Right ventricle myocardium inferior (tissue), 1 donor: ENCODE results near the gene PKDCC. TPM values are rescaled to one million over a fixed set of nuclear protein-coding genes. Genes with fewer than 3 reads are reported as not detected.

ENCODE experiments used
- ATAC-seq: fragments of 200-7000 bp; cut with Tn5 transposase; one replicate; pipeline ENCODE4 v1.9.1; 2020; ENCODE audit warnings: mild to moderate bottlenecking, moderate library complexity
- DNase-seq: peaks from one replicate; pipeline ENCODE4 v3.0.0; 2021; ENCODE audit errors: missing footprints
- intact Hi-C: fragments of 100-400 bp; cut with DNase I; formaldehyde crosslinking; loops from one replicate; pipeline ENCODE4 v1.11.0; 2022
- total RNA-seq: library from RNA; stranded (reverse); fragmentation: NEBNext Ultra II Directional; extraction: Animal tissue kit (Norgen Biotek cat#: 25700); gene quantifications from one replicate; pipeline ENCODE4 v1.2.1, GENCODE V29; 2021
- donor health status: DM: no; HTN: yes; CAD: no; lungs with severe emphysema.

PKDCC gene
- total RNA-seq, 1 donor from 2014 or later = 114 TPM

DNA sequence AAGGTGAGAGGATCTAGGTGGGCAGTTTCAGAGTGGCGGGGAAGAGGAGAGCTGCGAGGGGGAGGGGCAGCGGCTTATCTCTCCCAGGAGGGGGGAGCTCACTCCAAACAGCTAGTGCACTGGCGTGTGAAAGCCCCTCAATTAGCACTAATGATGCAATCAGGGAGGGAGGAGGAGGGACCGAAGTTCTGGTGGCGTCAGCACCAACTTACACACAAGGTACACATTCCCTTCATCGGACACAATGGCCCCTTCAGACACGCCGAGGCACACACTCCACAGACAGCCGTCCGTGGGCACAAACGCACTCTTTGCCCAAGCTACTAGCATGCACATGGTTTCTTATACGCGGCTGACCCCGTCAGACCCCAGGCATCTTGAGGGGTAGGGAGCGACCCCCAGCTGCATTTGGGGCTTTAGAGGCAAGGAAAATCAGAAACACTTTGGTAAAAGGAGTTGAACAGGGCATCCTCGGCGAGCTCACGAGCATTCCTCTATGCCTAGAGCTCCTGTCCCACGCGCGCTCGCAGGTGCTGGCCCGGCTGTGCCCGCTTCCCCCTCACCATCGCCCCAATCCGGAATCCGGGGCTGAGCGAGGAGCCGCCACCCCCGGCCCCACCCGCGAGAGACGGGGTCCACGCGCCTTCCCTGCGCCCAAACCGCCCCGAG, 868 bp upstream of the PKDCC start:
- DNase-seq (no peak), ATAC-seq (peak; percentile 4)
- intact Hi-C loops = loop anchor here (5.0 kb wide), 2 partner anchors 35 to 100 kb away; no protein-coding TSS in a partner anchor

- intact Hi-C loops = loop anchor here (5.0 kb wide), 2 partner anchors 34 to 101 kb away; no protein-coding TSS in a partner anchor
- peak; percentile 40 for ATAC-seq
- no peak for DNase-seq
Measured at GRCh38 chr2:42048299-42049220, 739 bp downstream of the PKDCC start.

DNA sequence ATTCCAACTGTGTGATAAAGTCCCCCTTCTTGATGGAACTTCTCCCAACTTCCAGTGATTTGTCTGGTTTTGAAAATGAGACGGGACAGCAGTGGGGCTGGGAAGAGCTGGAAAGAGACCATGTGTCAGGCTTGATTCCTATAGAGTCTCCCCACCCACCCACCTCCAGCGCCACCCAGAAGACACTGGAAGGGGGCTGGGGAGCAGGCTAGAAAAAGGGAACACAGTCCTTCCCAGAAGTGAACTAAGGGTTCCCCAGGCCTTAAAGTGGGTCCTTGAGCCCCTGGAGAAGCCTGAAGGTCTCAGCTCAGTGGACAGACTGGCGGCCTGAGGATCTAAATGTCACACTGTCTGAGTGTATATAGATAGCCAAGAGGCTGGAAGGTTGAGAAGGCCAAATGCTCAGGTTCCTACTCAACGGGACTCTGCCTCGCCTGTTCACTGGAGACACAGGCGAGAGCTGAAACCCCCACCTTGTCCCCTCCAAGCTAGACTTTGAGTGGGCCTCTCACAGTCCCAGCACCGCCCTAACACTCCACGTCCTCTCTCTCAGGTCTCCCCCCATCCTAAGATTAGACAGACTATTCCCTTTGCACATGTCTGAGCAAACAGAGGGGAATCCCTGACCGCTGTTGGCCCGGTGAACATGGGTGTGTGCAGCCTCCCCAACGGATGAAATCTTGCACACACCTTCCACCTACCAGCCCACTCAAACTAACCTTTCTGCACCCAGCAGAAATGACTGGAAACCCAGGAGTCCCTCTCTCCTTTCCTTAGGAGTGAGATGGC, 1.6 kb downstream of the PKDCC start:
- intact Hi-C loops = loop anchor here (5.0 kb wide), 2 partner anchors 33 to 102 kb away; no protein-coding TSS in a partner anchor
- ATAC-seq = no peak
- DNase-seq = no peak

GRCh38 chr2:42050010-42050702, 2.3 kb downstream of the PKDCC start:
- intact Hi-C loops = no loop called here
- ATAC-seq = no peak
- no peak for DNase-seq

GRCh38 chr2:42050703-42051542, 3.1 kb downstream of the PKDCC start:
- no peak for DNase-seq
- intact Hi-C loops = no loop called here
- no peak for ATAC-seq

DNA sequence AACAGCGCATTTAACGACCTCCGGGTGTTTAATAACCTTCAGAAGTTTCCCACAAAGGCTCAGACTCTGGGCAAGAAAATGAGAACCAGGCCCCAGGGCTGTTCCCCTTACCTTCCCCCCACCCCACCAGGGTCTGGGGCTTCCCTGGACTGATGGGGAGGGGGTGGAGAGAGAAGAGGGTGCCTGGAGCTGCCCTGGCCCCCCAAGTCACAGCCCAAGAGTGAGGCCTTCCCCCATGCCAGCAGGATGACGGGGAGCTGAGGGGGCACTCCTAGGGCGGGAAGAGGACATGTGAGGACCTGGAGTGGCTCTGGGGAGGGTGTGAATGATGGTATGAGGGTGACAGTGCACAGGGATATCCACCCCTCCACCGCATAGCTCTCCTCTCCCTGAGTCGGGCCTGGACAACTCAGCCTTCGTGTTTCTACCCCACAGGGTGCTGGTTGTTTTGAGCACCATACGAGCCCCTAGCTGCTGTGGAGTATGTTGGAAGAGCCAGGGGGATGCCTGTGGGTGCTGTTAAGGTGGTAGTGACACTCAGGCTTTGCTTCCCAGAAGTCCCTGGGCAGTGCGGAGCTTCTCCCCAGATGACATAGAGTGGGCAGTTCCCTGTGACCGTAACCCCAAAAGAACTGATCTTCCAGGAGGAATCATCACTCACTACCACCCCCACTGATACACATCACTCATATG, 3.9 kb downstream of the PKDCC start:
- ATAC-seq (no peak), DNase-seq (no peak)
- intact Hi-C loops = no loop called here

GRCh38 chr2:42052702-42053481, 5.1 kb downstream of the PKDCC start:
- DNase-seq = peak; percentile 63
- ATAC-seq = peak; percentile 8
- intact Hi-C loops = no loop called here

- no peak for DNase-seq
- ATAC-seq = no peak
- intact Hi-C loops = no loop called here
Measured at GRCh38 chr2:42053482-42053790, 5.6 kb downstream of the PKDCC start.

- intact Hi-C loops = loop anchor here (2.0 kb wide), 1 partner anchor 127 kb away; no protein-coding TSS in a partner anchor
- peak; percentile 70 for ATAC-seq
Measured at GRCh38 chr2:42053791-42054701, 6.2 kb downstream of the PKDCC start.

DNA sequence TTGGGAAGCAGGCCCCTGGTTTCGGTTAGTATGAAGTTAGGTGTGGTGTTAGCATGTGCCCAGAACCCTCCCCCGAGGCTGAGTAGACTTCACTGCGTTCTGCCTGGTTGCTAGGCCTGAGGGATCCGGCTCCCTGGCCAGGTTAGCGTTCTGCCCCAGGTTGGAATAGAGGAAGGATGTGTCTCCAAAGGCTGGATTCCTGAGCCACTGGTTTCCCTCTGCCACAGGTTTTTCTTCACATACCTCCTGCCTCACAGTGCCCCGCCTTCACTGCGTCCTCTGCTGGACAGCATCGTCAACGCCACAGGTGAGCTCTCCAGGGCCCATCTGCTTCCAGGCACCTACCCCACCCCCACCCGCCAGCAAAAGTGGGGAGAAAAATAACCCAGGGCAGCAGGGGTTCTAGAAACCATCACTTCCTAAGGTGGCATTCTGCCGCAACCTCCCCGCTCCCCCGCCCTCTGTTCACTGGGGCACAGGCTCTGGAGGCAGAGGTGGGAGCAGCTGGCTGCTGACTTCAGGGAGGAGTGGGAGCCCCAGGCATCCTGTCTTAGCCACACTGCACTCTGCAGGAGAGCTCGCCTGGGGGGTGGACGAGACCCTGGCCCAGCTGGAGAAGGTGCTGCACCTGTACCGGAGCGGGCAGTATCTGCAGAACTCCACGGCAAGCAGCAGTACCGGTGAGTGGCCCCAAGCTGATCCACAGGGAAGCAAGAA, 7.1 kb downstream of the PKDCC start:
- DNase-seq (no peak), ATAC-seq (no peak)
- intact Hi-C loops = loop anchor here (2.0 kb wide), 1 partner anchor 128 kb away; no protein-coding TSS in a partner anchor

More at GRCh38 chr2:42053791-42054701, 6.2 kb downstream of the PKDCC start:
- DNase-seq = no peak

DNA sequence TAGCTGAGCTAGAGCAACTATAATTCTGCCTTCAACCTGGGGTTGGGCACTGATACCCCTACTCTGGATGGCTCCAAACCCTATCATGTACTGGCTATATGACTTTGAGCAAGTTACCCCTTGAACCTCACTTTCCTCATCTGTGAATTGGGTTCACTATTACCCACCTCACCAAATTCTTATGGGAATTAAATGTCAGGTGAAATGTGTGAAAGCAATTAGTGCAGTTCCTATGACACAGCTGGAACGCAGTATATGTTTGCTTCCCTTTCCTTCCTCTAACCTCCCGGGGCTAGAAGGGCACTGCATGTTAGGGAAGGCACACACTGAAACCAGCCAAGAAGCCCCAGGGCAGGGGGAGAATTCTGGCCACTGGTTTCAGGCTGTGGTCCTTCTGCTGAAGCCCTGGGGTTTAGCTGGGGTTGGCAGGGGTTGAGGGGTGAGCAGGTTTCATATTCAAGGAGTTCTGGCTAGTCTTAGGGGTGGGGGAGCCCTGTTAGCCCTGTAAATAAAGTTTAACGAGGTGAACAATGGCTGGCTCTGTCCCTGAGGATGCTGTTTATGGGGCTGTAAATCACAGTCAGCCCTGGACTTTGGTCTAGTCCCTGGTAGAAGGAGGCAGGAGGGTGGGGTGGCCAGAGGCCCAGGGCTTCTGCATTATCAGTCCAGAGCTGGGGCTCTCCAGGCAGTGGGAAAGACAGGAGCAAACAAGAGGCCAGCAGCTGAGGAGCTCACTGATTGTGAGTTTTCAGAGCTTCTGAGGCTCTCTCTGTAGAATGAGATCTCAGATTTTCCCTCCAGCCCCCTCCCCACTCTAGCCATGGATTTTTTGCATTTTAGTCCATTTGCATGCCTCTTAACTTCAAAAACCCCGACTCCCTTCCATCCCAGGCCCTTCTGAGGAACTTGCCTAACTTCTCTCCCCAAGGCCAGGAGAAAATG, 8.0 kb downstream of the PKDCC start:
- intact Hi-C loops = loop anchor here (2.0 kb wide), 1 partner anchor 129 kb away; no protein-coding TSS in a partner anchor
- DNase-seq (no peak), ATAC-seq (no peak)

- DNase-seq (no peak), ATAC-seq (no peak)
- intact Hi-C loops = no loop called here
Measured at GRCh38 chr2:42057159-42057901, 9.5 kb downstream of the PKDCC start.

DNA sequence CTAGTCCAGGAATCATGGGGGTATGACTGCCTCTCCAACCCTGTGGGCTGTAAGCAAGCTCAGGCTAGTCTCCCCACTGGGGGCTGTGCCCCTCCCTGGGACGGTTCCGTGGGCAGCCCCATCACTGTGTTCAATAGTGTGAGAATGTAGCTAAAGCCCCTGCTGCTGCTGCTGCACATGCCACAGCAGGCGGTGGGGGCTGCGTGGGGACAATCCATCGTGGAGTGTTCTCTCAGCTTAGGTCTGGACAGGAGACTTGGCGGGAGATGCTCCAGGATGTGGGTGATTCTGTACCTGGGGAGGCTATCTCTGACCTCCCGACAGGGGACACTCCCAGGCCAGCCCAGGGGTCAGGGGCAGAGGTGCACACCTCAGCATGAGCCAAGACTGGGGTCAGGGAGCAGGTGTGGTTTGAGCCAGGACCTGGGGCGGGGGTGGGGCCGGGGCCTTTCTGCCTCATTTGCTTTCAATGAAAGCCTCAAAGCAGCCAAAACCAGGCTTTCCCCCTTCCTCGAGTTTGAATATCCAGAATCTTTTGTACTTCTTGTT, 10.2 kb downstream of the PKDCC start:
- intact Hi-C loops = no loop called here
- DNase-seq (no peak), ATAC-seq (no peak)
